GM13976 (cell line): ENCODE data around the gene NID2.

Experiments
- DNase-seq: peaks from one replicate; pipeline ENCODE4 v3.0.0; 2012; ENCODE audit warnings: low spot score
- CTCF ChIP-seq: IDR thresholded peaks from 2 replicates; pipeline ENCODE4 v1.5.1; 2012; ENCODE audit warnings: borderline replicate concordance, mild to moderate bottlenecking; ENCODE audit not compliant: insufficient read depth; ENCODE audit errors: extremely low read depth, missing control alignments, control extremely low read depth
- in situ Hi-C: fragments of 300-500 bp; cut with MboI; formaldehyde crosslinking; loops from one replicate; pipeline ENCODE4 v1.12.0; 2022; ENCODE audit warnings: low sequenced_read_pairs, mixed read lengths, inconsistent platforms; ENCODE audit not compliant: unreplicated experiment

The NID2 gene

GRCh38 chr14:52010173-52010693, 58.6 kb downstream of the NID2 start:
- no peak for TF ChIP-seq CTCF
- in situ Hi-C loops, result no loop called here
- no peak for DNase-seq

GRCh38 chr14:52008136-52008535, 60.7 kb downstream of the NID2 start:
- no peak for TF ChIP-seq CTCF
- in situ Hi-C loops, result no loop called here
- DNase-seq, result no peak

GRCh38 chr14:52007637-52008036, 61.2 kb downstream of the NID2 start:
- no peak for DNase-seq
- no peak for TF ChIP-seq CTCF
- in situ Hi-C loops, result no loop called here

GRCh38 chr14:52007211-52007610, 61.6 kb downstream of the NID2 start:
- TF ChIP-seq CTCF, result no peak
- DNase-seq, result no peak
- in situ Hi-C loops, result no loop called here

GRCh38 chr14:52006361-52006760, 62.5 kb downstream of the NID2 start:
- in situ Hi-C loops, result no loop called here
- no peak for TF ChIP-seq CTCF
- no peak for DNase-seq

- in situ Hi-C loops, result no loop called here
- no peak for TF ChIP-seq CTCF
- no peak for DNase-seq
These were observed 63.2 kb downstream of the NID2 start for GRCh38 chr14:52005625-52006024.

GRCh38 chr14:52003324-52003723, 65.5 kb downstream of the NID2 start:
- in situ Hi-C loops, result no loop called here
- DNase-seq, result no peak
- no peak for TF ChIP-seq CTCF
